Erythroblast (primary cell): ENCODE results near the gene HDHD5.

ENCODE experiments used
- GATA1 ChIP-seq: IDR thresholded peaks from 2 replicates; pipeline ENCODE4 v1.6.1; 2011; ENCODE audit warnings: low read depth, mild to moderate bottlenecking, control low read depth, low read length, moderate library complexity
- POLR2A ChIP-seq: IDR thresholded peaks from 2 replicates; pipeline ENCODE4 v1.6.1; 2011; ENCODE audit warnings: mild to moderate bottlenecking, low read length

- TF ChIP-seq POLR2A (no peak), GATA1 (no peak)
Measured at GRCh38 chr22:17118342-17118741, 40.7 kb downstream of the HDHD5 start.
